HG03159 (cell line): Measurements from ENCODE around the gene CCDC182.

Experiments
- ATAC-seq: cut with Tn5 transposase; IDR thresholded peaks from one replicate; pipeline ENCODE4 v1.9.1; 2021; ENCODE audit warnings: mild to moderate bottlenecking, moderate library complexity; ENCODE audit not compliant: unreplicated experiment

Gene CCDC182

GRCh38 chr17:57701124-57701523, 44.0 kb downstream of the CCDC182 start:
- ATAC-seq: no peak

- no peak for ATAC-seq
Observed at GRCh38 chr17:57699751-57700219, 45.3 kb downstream of the CCDC182 start.

- ATAC-seq: no peak
Observed at GRCh38 chr17:57697891-57698711, 47.0 kb downstream of the CCDC182 start.

- ATAC-seq: no peak
Observed at GRCh38 chr17:57697197-57697596, 47.9 kb downstream of the CCDC182 start.

- no peak for ATAC-seq
Observed at GRCh38 chr17:57696050-57696449, 49.0 kb downstream of the CCDC182 start.
